Endothelial cell of umbilical vein (primary cell): ENCODE results near the gene OSGIN1. TPM values are rescaled to one million over a fixed set of nuclear protein-coding genes. Genes with fewer than 3 reads are reported as not detected.

ENCODE experiments used
- BruUV-seq: library from RNA; stranded (reverse); fragments of 400-500 nt; replicated peaks from 2 replicates; lab custom pipeline; 2021; lab: Mats Ljungman, UMichigan
- CTCF ChIA-PET: fragments of 300-600, 350-600 bp; sonication (Branson Sonifier 250); formaldehyde crosslinking; loops from one replicate; lab custom pipeline; 2021; ENCODE audit warnings: antibody characterized with exemption, inconsistent platforms; lab: Charles Lee
- POLR2A ChIA-PET: fragments of 300-600, 350-600 bp; sonication (Branson Sonifier 250); formaldehyde crosslinking; loops from one replicate; lab custom pipeline; 2021; ENCODE audit warnings: antibody characterized with exemption, inconsistent platforms; lab: Charles Lee
- DNase-seq: peaks from one replicate; pipeline ENCODE4 v3.0.0-alpha.2; 2011; ENCODE audit warnings: low read depth, low spot score
- FAIRE-seq: peaks from 2 replicates; lab custom pipeline; 2011; peaks lifted over from hg19 to GRCh38; lab: Jason Lieb, UNC
- H2AFZ ChIP-seq: 2 replicates; pipeline ENCODE4 v1.6.0; 2012; ENCODE audit warnings: low read depth, low read length, control low read depth, inconsistent platforms
- H3K27ac ChIP-seq: 2 replicates; pipeline ENCODE4 v1.5.1; 2011; ENCODE audit warnings: low read depth, mild to moderate bottlenecking, control low read depth, low read length, moderate library complexity; ENCODE audit not compliant: insufficient read depth
- H3K27me3 ChIP-seq, 2 experiments: 2 replicates each; pipeline versions ENCODE4 v1.6.0 to v1.6.1; 2011; ENCODE audit warnings: low read length in 2 of 2, mixed read lengths in 1 of 2; ENCODE audit not compliant: control insufficient read depth in 2 of 2, insufficient read depth in 2 of 2
- H3K36me3 ChIP-seq, 2 experiments: 2 replicates in 1 of 2; 3 replicates in 1 of 2; pipeline ENCODE4 v1.5.1; 2011; ENCODE audit warnings: low read length in 2 of 2, mild to moderate bottlenecking in 1 of 2, moderate library complexity in 1 of 2; ENCODE audit not compliant: control insufficient read depth in 2 of 2, insufficient read depth in 2 of 2; ENCODE audit errors: extremely low read depth in 1 of 2
- H3K4me1 ChIP-seq: 3 replicates; pipeline ENCODE4 v1.5.1; 2011; ENCODE audit warnings: mild to moderate bottlenecking, low read length; ENCODE audit not compliant: control insufficient read depth, insufficient read depth; ENCODE audit errors: extremely low read depth
- H3K4me2 ChIP-seq: 2 replicates; pipeline ENCODE4 v1.6.1; 2011; ENCODE audit warnings: low read length, control low read depth, mixed read lengths; ENCODE audit not compliant: insufficient read depth
- H3K4me3 ChIP-seq, 3 experiments: fragments of 200-600 bp in 1 of 3; sonication (generic), shearing (Covaris generic) in 1 of 3; replicated peaks in 1 of 3; 2 replicates each; pipeline ENCODE4 v1.5.1; 2011 to 2016; ENCODE audit warnings: control low read depth in 3 of 3, low read length in 3 of 3, mild to moderate bottlenecking in 2 of 3, inconsistent platforms in 1 of 3, low read depth in 1 of 3, moderate library complexity in 1 of 3; ENCODE audit not compliant: insufficient read depth in 1 of 3
- H3K79me2 ChIP-seq: 2 replicates; pipeline ENCODE4 v1.6.0; 2012; ENCODE audit warnings: low read length, inconsistent platforms; ENCODE audit not compliant: control insufficient read depth, insufficient read depth
- H3K9ac ChIP-seq: replicated peaks from 2 replicates; pipeline ENCODE3; 2011; ENCODE audit warnings: low read length, control low read depth; ENCODE audit not compliant: insufficient read depth; ENCODE audit errors: extremely low read depth
- H3K9me1 ChIP-seq: replicated peaks from 3 replicates; pipeline ENCODE4 v1.6.0; 2011; ENCODE audit warnings: mild to moderate bottlenecking, low read length; ENCODE audit not compliant: control insufficient read depth, insufficient read depth; ENCODE audit errors: extremely low read depth
- H3K9me3 ChIP-seq: replicated peaks from 2 replicates; pipeline ENCODE4 v1.5.1; 2012; ENCODE audit warnings: low read length, inconsistent platforms; ENCODE audit not compliant: control insufficient read depth, insufficient read depth
- H4K20me1 ChIP-seq: replicated peaks from 2 replicates; pipeline ENCODE3; 2011; ENCODE audit warnings: mild to moderate bottlenecking, low read length; ENCODE audit not compliant: control insufficient read depth, insufficient read depth; ENCODE audit errors: extremely low read depth
- EZH2 ChIP-seq: IDR thresholded peaks from 2 replicates; pipeline ENCODE4 v1.6.1; 2012; ENCODE audit warnings: borderline replicate concordance, low read depth, mild to moderate bottlenecking, moderate library complexity, low read length, inconsistent platforms; ENCODE audit not compliant: severe bottlenecking
- FOS ChIP-seq: IDR thresholded peaks from 2 replicates; pipeline ENCODE4 v1.6.1; 2011; ENCODE audit warnings: mild to moderate bottlenecking, low read length, moderate library complexity, borderline replicate concordance; ENCODE audit not compliant: insufficient read depth
- GATA2 ChIP-seq: IDR thresholded peaks from 2 replicates; pipeline ENCODE4 v1.7.0; 2011; ENCODE audit warnings: low read depth, mild to moderate bottlenecking, moderate library complexity, mixed read lengths, low read length; ENCODE audit not compliant: insufficient read length, insufficient read depth
- JUN ChIP-seq: IDR thresholded peaks from 2 replicates; pipeline ENCODE4 v1.6.1; 2011; ENCODE audit warnings: borderline replicate concordance, low read depth; ENCODE audit not compliant: insufficient read length, insufficient read depth
- MYC ChIP-seq: IDR thresholded peaks from one replicate; pipeline ENCODE4 v1.6.1; 2011; ENCODE audit warnings: mild to moderate bottlenecking, low read depth, low read length
- POLR2A ChIP-seq: IDR thresholded peaks from 2 replicates; pipeline ENCODE4 v1.6.1; 2012; ENCODE audit warnings: low read depth, mild to moderate bottlenecking, control low read depth, low read length
- POLR2AphosphoS5 ChIP-seq: IDR thresholded peaks from 2 replicates; pipeline ENCODE4 v1.6.1; 2012; ENCODE audit warnings: low read depth, mild to moderate bottlenecking, control low read depth, low read length, moderate library complexity; ENCODE audit not compliant: insufficient read depth
- dilution Hi-C: fragments of 300-500 bp; cut with MboI; formaldehyde crosslinking; loops from one replicate; pipeline ENCODE4 v1.15.0; 2019; ENCODE audit warnings: low sequenced_read_pairs; ENCODE audit not compliant: extremely low pct_ligation_motif_present
- intact Hi-C: fragments of 100-400 bp; cut with micrococcal nuclease; formaldehyde crosslinking; loops from one replicate; pipeline ENCODE4 v1.10.0; 2022
- polyA plus RNA-seq, 4 experiments: library from polyadenylated mRNA; depleted of rRNA in 3 of 4; stranded (reverse) in 3 of 4; unstranded in 1 of 4; fragments of >200 nt; gene quantifications; 2 replicates each; pipeline versions ENCODE4 v1.2.1 to v1.2.3, GENCODE V29; 2011 to 2012; ENCODE audit warnings: missing spikeins in 1 of 4
- total RNA-seq: library from RNA; stranded (reverse); gene quantifications from 2 replicates; pipeline ENCODE4 v1.2.3, GENCODE V29; 2021
- TF ChIP-seq, protein P1 (sequence below): IDR thresholded peaks from 2 replicates; pipeline ENCODE4 v1.6.1; 2011; ENCODE audit not compliant: insufficient read depth, insufficient read length
- TF ChIP-seq, protein P2 (sequence below), 2 donors: IDR thresholded peaks; 1 replicate in 1 of 2; 2 replicates in 1 of 2; pipeline ENCODE4 v1.5.1; 2011; ENCODE audit warnings: low read length in 2 of 2, mild to moderate bottlenecking in 2 of 2, moderate library complexity in 2 of 2, control low read depth in 1 of 2, inconsistent platforms in 1 of 2, low read depth in 1 of 2; ENCODE audit not compliant: insufficient read depth in 1 of 2; ENCODE audit errors: extremely low read depth in 1 of 2

OSGIN1 gene
- total and polyA plus RNA-seq, 2 donors (not counting 3 experiments of a cell fraction or from before 2014, with no cell fraction given) = 9.2 to 11.0 TPM

DNA sequence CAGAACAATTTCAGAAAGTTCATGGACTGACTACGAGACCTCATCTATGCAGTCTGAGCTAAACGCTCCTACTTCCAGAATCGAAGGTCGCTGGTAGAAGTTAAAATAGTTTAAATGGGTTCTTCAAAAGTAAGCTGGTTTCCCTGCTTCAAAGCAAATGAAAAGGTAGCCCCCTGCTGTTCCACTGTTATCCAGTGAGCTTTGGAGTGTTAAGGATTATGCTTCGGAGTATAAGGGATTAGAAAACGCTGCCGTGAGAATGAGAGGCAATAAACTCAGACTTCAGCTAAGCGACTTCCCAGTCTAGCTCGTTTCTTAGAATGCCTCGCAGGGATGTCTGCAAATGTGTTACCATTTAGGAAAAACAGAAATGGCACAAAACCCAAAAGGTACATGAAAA lies 41.8 kb upstream of the OSGIN1 start:
- DNase-seq (no peak), FAIRE-seq (no peak)
- Histone ChIP-seq H3K4me1 (no peaks in the 10 kb centered on the region), H3K27ac (no peak overlapping the region), H3K4me3 (no peak overlapping the region), H3K9me1 (no peaks in the 10 kb centered on the region), H3K79me2 (no peaks in the 10 kb centered on the region), H3K36me3 (peaks cover 0 to 17% of the 10 kb centered on the region in 2 experiments), H3K27me3 (no peaks in the 10 kb centered on the region), H3K4me2 (no peak overlapping the region), H3K9ac (no peak overlapping the region), H3K9me3 (no peaks in the 10 kb centered on the region), H2AFZ (no peak overlapping the region), H4K20me1 (no peaks in the 10 kb centered on the region)
- ChIA-PET POLR2A (no interaction called here), CTCF (interaction anchor here (1.4 to 2.9 kb wide), 3 partner anchors 8 to 85 kb away, joined by 3 to 14 read pairs (median 4); no protein-coding TSS in a partner anchor)
- dilution Hi-C loops = no loop called here
- BruUV-seq = no TSS peak
- TF ChIP-seq POLR2AphosphoS5 (no peak), GATA2 (no peak), EZH2 (no peak)
- TF ChIP-seq, protein P1, sequence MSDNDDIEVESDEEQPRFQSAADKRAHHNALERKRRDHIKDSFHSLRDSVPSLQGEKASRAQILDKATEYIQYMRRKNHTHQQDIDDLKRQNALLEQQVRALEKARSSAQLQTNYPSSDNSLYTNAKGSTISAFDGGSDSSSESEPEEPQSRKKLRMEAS = no peak
- intact Hi-C loops = no loop called here

DNA sequence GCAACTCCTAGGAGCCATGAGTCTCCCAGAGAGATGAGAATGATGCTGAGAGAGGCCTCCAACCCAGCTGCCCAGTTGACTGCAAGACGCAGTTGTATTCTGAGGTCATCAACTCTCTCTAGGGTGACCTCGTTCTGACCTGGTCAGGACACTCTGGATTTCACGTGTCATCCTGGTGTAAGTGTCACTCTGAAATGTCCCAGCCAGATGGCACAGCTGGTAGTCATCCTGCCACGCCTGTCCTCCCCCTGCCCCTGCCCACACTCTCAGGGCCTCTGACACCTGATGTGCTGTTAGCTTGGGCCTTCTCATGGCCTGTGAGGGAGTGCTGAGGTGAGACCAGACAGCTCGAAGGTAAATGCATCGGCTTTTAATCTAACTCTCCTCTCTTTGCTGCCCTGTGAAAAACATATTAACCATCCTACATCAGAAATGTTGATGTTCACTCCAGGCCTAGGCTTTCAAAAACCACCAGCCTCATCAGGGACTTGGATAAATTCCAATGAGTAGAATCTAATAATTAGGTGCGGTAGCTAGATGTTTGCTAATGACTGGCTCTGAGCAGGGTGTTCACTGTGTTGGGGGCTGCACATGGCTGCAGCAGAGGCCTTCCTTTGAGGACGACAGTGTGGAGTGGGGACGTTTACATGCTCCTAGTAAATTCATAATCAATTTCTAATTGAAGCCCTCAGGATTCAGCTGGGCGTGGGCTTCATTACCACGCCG lies 40.4 kb upstream of the OSGIN1 start:
- POLR2A ChIA-PET = no interaction called here

More for the DNA sequence above, 40.4 kb upstream of the OSGIN1 start:
- Histone ChIP-seq H3K27me3 (no peaks in the 10 kb centered on the region), H3K4me2 (no peak overlapping the region), H3K27ac (no peak overlapping the region), H4K20me1 (no peaks in the 10 kb centered on the region), H3K9me3 (no peaks in the 10 kb centered on the region), H3K4me3 (no peak overlapping the region), H3K9ac (no peak overlapping the region), H3K79me2 (no peaks in the 10 kb centered on the region), H3K4me1 (no peaks in the 10 kb centered on the region), H3K9me1 (no peaks in the 10 kb centered on the region), H3K36me3 (peaks cover 0 to 19% of the 10 kb centered on the region in 2 experiments), H2AFZ (peak overlapping the region; percentile 39)
- FAIRE-seq (no peak), DNase-seq (no peak)
- BruUV-seq = no TSS peak
- TF ChIP-seq, protein P2, sequence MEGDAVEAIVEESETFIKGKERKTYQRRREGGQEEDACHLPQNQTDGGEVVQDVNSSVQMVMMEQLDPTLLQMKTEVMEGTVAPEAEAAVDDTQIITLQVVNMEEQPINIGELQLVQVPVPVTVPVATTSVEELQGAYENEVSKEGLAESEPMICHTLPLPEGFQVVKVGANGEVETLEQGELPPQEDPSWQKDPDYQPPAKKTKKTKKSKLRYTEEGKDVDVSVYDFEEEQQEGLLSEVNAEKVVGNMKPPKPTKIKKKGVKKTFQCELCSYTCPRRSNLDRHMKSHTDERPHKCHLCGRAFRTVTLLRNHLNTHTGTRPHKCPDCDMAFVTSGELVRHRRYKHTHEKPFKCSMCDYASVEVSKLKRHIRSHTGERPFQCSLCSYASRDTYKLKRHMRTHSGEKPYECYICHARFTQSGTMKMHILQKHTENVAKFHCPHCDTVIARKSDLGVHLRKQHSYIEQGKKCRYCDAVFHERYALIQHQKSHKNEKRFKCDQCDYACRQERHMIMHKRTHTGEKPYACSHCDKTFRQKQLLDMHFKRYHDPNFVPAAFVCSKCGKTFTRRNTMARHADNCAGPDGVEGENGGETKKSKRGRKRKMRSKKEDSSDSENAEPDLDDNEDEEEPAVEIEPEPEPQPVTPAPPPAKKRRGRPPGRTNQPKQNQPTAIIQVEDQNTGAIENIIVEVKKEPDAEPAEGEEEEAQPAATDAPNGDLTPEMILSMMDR (IDR thresholded peaks at IDR 0.05; ENCODE audit: extremely low read depth in 1 of 2, insufficient read depth in 1 of 2, low read depth in 1 of 2, low read length in 2 of 2) = no peak
- no peak for TF ChIP-seq EZH2
- no peak for TF ChIP-seq POLR2A
- TF ChIP-seq JUN = no peak
- TF ChIP-seq, protein P1 = no peak
- no peak for TF ChIP-seq POLR2AphosphoS5
- TF ChIP-seq MYC = no peak
- TF ChIP-seq GATA2 = no peak
- no peak for TF ChIP-seq FOS
- dilution Hi-C loops = no loop called here
- CTCF ChIA-PET = interaction anchor here (1.2 to 2.9 kb wide), 3 partner anchors 9 to 13 kb away, joined by 4 to 14 read pairs (median 4); no protein-coding TSS in a partner anchor
- intact Hi-C loops = no loop called here
